ENCODE measurements around the gene PBX4. TPM values are rescaled to one million over a fixed set of nuclear protein-coding genes. Genes with fewer than 3 reads are reported as not detected.

PBX4 gene
- total and polyA plus RNA-seq, 2 donors (not counting 3 experiments of a cell fraction or from before 2014, with no cell fraction given): not detected

DNA sequence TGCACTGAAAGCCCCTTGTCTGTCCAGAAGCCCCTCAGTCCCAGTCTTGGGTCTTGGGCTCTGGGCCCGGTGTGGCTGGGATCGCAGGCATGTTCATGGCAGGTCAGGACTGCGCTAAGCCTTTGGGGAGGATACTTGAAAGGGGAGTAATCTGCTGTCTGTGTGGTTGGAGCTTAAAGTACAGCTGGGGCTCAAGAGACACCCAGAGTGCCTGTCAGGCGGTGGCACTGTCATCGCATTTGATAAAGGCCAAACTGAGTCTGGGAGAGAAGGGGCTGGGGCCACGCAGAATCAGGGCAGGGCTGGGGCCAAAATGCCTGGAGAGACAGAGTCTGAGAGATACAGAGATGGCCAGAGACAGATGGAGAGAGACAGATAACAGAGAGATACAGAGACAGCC lies 84.6 kb downstream of the PBX4 start:
- dilution Hi-C loops (cut with MboI; ENCODE audit: extremely low pct_ligation_motif_present, low sequenced_read_pairs): no loop called here
- Histone ChIP-seq H3K9me1 (replicated peaks; ENCODE audit: control insufficient read depth, extremely low read depth, insufficient read depth, low read length) (no peaks in the 10 kb centered on the region), H4K20me1 (replicated peaks; ENCODE audit: control insufficient read depth, extremely low read depth, insufficient read depth, low read length) (no peaks in the 10 kb centered on the region), H3K9ac (replicated peaks; ENCODE audit: extremely low read depth, insufficient read depth, low read length) (no peak overlapping the region), H3K36me3 (ENCODE audit: control insufficient read depth in 2 of 2, extremely low read depth in 1 of 2, insufficient read depth in 2 of 2, low read length in 2 of 2) (no peaks in the 10 kb centered on the region), H3K27ac (ENCODE audit: insufficient read depth, low read depth, low read length) (no peak overlapping the region), H3K79me2 (ENCODE audit: control insufficient read depth, insufficient read depth, low read length) (no peaks in the 10 kb centered on the region), H3K27me3 (ENCODE audit: control insufficient read depth in 2 of 2, insufficient read depth in 2 of 2, low read length in 2 of 2) (peaks cover 11 to 13% of the 10 kb centered on the region in 2 experiments), H3K9me3 (replicated peaks; ENCODE audit: control insufficient read depth, insufficient read depth, low read length) (no peaks in the 10 kb centered on the region), H3K4me3 (replicated peaks in 1 of 3; ENCODE audit: insufficient read depth in 1 of 3, low read depth in 1 of 3, low read length in 3 of 3) (no peak overlapping the region), H3K4me1 (ENCODE audit: control insufficient read depth, extremely low read depth, insufficient read depth, low read length) (no peaks in the 10 kb centered on the region), H2AFZ (ENCODE audit: low read depth, low read length) (no peak overlapping the region), H3K4me2 (ENCODE audit: insufficient read depth, low read length) (no peak overlapping the region)
- FAIRE-seq (no peak), DNase-seq (ENCODE audit: low read depth, low spot score) (no peak)
- intact Hi-C loops (cut with micrococcal nuclease): no loop called here
- ChIA-PET POLR2A (no interaction called here), CTCF (interaction anchor here (3.0 to 5.6 kb wide), 2 partner anchors 18 to 111 kb away, joined by 29 to 44 read pairs; partner anchors contain the start of gene GMIP)
- no TSS peak for BruUV-seq (replicated peaks)
- TF ChIP-seq GATA2 (IDR thresholded peaks at IDR 0.05; ENCODE audit: insufficient read depth, insufficient read length, low read depth, low read length) (no peak), POLR2AphosphoS5 (IDR thresholded peaks at IDR 0.05; ENCODE audit: insufficient read depth, low read depth, low read length) (no peak)

DNA sequence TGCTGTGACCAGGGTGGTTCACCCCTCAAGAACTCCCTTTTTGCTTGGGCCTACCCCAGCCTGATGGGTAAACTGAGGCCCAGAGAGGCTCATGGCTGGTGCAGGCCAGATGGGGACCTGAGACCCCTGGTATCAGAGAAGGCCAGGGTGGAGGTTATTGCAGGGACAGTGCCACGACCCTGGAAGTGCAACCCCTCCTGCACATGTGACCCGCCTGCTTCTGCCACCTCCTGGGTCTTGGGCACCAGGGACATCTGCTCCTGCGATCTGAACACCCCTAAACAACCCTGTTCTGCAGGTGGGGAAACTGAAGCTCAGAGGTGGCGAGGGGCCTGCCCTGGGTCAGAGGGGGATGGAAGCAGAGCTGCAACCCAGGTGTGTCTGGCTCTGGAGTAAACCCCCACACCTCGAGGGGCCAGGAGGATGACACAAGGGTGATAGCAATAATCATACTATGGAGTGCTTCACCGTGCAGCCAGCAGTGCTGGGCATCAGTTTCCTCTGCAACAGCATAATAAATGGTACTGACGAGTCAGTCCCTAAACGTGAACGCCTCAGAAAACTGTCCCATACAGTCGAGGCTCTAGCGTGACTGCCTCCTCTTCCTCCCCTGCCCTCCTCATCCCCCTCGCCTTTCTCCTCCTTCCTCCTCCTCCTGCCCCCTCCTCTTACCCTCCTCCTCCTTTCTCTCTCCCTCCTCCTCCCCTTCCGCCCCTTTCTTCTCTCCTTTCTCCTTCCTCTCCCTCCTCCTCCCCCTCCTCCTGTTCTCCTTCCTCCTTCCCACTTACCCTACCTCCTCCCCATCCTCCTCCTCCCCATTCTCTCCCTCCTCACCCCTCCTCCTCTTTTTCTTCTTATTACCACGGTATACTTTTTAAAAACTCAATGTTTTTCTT lies 85.4 kb downstream of the PBX4 start:
- Histone ChIP-seq H3K4me1 (ENCODE audit: control insufficient read depth, extremely low read depth, insufficient read depth, low read length) (no peaks in the 10 kb centered on the region), H3K27me3 (ENCODE audit: control insufficient read depth in 2 of 2, insufficient read depth in 2 of 2, low read length in 2 of 2) (peaks cover 4 to 5% of the 10 kb centered on the region in 2 experiments), H3K79me2 (ENCODE audit: control insufficient read depth, insufficient read depth, low read length) (no peaks in the 10 kb centered on the region), H4K20me1 (replicated peaks; ENCODE audit: control insufficient read depth, extremely low read depth, insufficient read depth, low read length) (no peaks in the 10 kb centered on the region), H3K4me3 (replicated peaks in 1 of 3; ENCODE audit: insufficient read depth in 1 of 3, low read depth in 1 of 3, low read length in 3 of 3) (no peak overlapping the region), H2AFZ (ENCODE audit: low read depth, low read length) (no peak overlapping the region), H3K9ac (replicated peaks; ENCODE audit: extremely low read depth, insufficient read depth, low read length) (no peak overlapping the region), H3K4me2 (ENCODE audit: insufficient read depth, low read length) (no peak overlapping the region), H3K27ac (ENCODE audit: insufficient read depth, low read depth, low read length) (no peak overlapping the region), H3K36me3 (ENCODE audit: control insufficient read depth in 2 of 2, extremely low read depth in 1 of 2, insufficient read depth in 2 of 2, low read length in 2 of 2) (no peaks in the 10 kb centered on the region), H3K9me3 (replicated peaks; ENCODE audit: control insufficient read depth, insufficient read depth, low read length) (no peaks in the 10 kb centered on the region), H3K9me1 (replicated peaks; ENCODE audit: control insufficient read depth, extremely low read depth, insufficient read depth, low read length) (no peaks in the 10 kb centered on the region)
- no TSS peak for BruUV-seq (replicated peaks)
- intact Hi-C loops (cut with micrococcal nuclease) (loop anchor here (1.0 kb wide), 2 partner anchors 21 to 111 kb away; no protein-coding TSS in a partner anchor), dilution Hi-C loops (cut with MboI; ENCODE audit: extremely low pct_ligation_motif_present, low sequenced_read_pairs) (no loop called here)
- ChIA-PET CTCF (interaction anchor here (1.0 to 5.6 kb wide), 15 partner anchors 8 to 427 kb away, joined by 3 to 45 read pairs (median 4); partner anchors contain the start of genes GMIP and ZNF101), POLR2A (no interaction called here)
- FAIRE-seq (no peak), DNase-seq (ENCODE audit: low read depth, low spot score) (no peak)
- TF ChIP-seq JUN (IDR thresholded peaks at IDR 0.05; ENCODE audit: borderline replicate concordance, insufficient read depth, insufficient read length, low read depth): no peak
- TF ChIP-seq, protein P1, sequence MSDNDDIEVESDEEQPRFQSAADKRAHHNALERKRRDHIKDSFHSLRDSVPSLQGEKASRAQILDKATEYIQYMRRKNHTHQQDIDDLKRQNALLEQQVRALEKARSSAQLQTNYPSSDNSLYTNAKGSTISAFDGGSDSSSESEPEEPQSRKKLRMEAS (IDR thresholded peaks at IDR 0.05; ENCODE audit: insufficient read depth, insufficient read length): no peak
- TF ChIP-seq POLR2AphosphoS5 (IDR thresholded peaks at IDR 0.05; ENCODE audit: insufficient read depth, low read depth, low read length): no peak
- no peak for TF ChIP-seq GATA2 (IDR thresholded peaks at IDR 0.05; ENCODE audit: insufficient read depth, insufficient read length, low read depth, low read length)
- no peak for TF ChIP-seq POLR2A (IDR thresholded peaks at IDR 0.05; ENCODE audit: low read depth, low read length)
- TF ChIP-seq, protein P2, sequence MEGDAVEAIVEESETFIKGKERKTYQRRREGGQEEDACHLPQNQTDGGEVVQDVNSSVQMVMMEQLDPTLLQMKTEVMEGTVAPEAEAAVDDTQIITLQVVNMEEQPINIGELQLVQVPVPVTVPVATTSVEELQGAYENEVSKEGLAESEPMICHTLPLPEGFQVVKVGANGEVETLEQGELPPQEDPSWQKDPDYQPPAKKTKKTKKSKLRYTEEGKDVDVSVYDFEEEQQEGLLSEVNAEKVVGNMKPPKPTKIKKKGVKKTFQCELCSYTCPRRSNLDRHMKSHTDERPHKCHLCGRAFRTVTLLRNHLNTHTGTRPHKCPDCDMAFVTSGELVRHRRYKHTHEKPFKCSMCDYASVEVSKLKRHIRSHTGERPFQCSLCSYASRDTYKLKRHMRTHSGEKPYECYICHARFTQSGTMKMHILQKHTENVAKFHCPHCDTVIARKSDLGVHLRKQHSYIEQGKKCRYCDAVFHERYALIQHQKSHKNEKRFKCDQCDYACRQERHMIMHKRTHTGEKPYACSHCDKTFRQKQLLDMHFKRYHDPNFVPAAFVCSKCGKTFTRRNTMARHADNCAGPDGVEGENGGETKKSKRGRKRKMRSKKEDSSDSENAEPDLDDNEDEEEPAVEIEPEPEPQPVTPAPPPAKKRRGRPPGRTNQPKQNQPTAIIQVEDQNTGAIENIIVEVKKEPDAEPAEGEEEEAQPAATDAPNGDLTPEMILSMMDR (IDR thresholded peaks at IDR 0.05; ENCODE audit: extremely low read depth in 1 of 2, insufficient read depth in 1 of 2, low read depth in 1 of 2, low read length in 2 of 2): no peak
- no peak for TF ChIP-seq MYC (IDR thresholded peaks at IDR 0.05; ENCODE audit: low read depth, low read length)
- no peak for TF ChIP-seq FOS (IDR thresholded peaks at IDR 0.05; ENCODE audit: borderline replicate concordance, insufficient read depth, low read length)
- no peak for TF ChIP-seq EZH2 (IDR thresholded peaks at IDR 0.05; ENCODE audit: borderline replicate concordance, low read depth, low read length, severe bottlenecking)
